SK-N-DZ (cell line): ENCODE results near the gene MYT1.
A peak's percentile ranks its signal among the peaks of the same experiment; 100 is the strongest.

Source experiments
- DNase-seq: peaks from one replicate; pipeline ENCODE4 v3.0.0-alpha.2; 2015; ENCODE audit warnings: low spot score

Gene MYT1

DNA sequence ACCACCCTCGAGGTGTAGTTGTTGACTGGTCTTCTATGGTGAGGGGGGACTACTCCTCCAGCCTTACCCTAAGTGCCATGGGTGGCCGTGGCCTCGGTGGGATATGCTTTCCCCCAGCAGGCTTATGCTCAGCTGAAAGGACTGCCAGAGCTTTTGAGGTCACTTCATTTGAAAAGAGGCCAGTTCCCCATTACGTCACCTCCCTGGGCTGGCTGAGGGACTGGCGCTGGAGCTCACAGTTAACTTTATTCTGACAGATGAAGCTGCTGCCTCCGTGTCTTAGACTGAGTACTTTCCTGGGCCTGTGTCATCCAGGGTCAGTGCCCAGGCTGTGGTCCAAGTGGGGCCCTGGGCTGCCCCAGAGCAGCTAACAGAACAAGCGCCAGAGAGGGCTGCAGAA lies 48.5 kb downstream of the MYT1 start:
- DNase-seq = no peak

DNA sequence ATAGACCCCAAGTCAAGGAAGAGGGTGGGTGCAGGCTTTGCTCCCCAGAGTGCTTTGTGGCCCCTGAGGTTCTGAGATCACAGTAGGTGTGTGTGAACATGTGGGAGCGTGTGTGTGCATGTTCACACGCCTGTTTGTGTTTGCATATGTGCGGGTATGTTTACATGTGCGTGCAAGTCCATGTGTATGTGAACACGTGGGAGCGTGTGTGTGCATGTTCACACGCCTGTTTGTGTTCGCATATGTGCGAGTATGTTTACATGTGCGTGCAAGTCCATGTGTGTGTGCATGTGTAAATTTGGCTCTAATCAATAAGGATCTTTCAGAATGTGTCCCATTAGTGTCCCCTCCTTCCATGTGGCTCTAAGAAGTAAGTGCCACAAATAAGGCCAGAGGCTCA lies 49.9 kb downstream of the MYT1 start:
- no peak for DNase-seq

DNA sequence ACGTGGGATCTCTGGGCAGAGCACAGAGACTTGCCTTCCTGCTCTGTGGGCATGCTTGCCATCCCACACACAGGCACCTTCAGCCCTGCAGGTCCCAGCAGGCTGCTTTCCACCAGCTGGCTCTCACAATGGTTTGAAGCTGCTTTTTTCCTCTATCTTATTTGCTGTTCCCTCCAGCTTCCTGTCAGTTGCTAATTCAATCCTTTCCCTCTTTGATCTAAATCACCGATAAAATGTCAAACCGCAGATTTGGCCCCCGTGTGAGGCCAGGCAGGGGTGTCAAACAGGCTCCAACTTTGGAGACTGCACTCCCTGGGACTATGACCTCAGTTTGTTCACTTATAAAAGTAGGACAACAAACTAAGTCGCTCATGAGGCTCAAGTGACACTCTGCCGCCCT lies 50.7 kb downstream of the MYT1 start:
- DNase-seq = no peak

GRCh38 chr20:64216036-64216435 lies 51.8 kb downstream of the MYT1 start:
- no peak for DNase-seq

DNA sequence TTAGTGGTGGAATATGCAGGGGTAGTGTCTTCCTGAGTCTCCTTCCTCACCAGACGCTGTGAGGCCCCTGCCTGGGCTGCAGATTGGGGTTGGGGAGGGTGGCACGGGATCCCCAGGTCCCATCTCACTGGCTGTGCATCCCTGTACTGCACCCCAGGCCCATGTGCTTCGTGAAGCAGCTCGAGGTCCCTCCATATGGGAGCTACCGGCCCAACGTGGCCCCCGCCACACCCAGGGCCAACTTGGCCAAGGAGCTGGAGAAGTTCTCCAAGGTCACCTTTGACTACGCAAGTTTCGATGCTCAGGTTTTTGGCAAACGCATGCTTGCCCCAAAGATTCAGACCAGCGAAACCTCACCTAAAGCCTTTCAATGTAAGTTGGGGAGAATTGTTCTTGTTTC lies 52.7 kb downstream of the MYT1 start:
- no peak for DNase-seq

DNA sequence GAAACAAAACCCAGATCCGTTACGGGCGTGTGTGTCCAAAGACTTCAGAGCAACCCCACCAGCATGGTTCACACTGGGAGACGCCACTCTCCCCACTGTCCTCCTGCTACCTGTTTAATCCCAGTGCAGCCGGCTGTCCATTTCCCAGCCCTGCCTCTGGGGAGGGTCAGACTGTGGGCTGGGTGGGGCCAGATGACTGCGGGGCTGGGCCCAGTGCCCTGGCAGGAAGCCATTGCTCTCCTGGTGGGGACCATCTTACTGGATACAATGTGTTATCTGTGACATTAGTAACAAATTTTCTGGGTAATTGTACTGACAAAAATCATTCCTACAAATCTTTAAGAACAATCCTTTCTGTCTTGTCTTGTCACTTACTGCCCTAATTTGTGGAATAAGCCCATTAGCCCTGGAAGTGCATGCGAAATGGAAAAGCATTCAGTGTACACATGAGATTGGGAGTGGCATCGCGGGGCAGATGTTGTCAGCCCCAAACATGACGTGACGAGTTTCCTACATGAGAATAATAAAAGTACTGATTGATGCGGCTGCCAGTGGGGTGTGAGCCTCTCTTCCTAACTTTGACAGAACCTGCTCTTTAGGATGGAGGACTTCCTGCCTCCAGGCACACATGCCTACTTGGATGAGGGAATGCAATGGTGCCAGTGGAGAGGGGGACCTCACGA lies 53.4 kb downstream of the MYT1 start:
- no peak for DNase-seq

- DNase-seq = no peak
Measured at GRCh38 chr20:64219202-64219601, 55.0 kb downstream of the MYT1 start.

DNA sequence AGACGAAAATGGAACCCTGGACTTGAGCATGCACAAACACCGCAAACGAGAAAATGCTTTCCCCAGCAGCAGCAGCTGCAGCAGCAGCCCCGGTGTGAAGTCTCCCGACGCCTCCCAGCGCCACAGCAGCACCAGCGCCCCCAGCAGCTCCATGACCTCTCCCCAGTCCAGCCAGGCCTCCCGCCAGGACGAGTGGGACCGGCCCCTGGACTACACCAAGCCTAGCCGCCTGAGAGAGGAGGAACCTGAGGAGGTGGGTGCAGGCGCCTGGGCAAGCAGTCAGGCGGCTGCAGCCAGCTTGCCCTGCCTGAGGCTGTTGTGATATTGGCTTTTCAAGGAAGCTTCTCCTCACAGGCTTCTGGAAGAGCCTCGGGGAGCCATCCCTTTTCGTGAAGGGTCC lies 55.5 kb downstream of the MYT1 start:
- no peak for DNase-seq

- no peak for DNase-seq
Measured at GRCh38 chr20:64220420-64220819, 56.2 kb downstream of the MYT1 start.

DNA sequence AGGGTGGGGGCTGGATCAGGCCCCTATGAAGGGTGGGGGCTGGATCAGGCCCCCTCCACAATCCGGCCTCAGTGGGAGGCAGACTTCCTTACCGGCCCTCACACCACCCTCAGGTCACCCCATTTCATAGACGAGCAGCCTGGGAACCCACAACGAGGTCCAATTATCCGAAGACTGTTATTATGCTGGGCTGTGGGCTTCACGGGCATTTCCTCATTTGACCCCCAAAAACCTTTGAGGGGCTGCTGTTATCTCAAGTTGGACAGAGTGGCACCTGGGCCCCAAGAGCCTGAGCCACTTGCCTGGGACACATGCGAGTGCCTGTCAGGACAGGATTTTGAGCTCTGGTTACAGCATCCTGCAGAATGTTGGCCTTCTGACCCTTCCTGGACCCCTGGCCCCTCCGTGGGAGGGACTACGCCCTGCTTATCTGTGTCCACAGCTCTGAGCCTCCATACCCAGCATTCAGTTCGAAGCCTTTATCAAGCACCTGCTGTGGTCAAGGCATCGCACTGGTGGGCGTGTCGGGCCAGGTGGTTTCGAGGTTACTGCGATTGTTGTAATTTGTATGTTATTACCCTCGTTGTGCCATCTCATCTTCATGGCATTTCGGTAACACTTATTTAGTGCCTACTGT lies 56.8 kb downstream of the MYT1 start:
- DNase-seq = no peak

GRCh38 chr20:64222291-64222735 lies 58.1 kb downstream of the MYT1 start:
- DNase-seq = no peak

GRCh38 chr20:64222851-64223525 lies 58.7 kb downstream of the MYT1 start:
- DNase-seq = no peak

DNA sequence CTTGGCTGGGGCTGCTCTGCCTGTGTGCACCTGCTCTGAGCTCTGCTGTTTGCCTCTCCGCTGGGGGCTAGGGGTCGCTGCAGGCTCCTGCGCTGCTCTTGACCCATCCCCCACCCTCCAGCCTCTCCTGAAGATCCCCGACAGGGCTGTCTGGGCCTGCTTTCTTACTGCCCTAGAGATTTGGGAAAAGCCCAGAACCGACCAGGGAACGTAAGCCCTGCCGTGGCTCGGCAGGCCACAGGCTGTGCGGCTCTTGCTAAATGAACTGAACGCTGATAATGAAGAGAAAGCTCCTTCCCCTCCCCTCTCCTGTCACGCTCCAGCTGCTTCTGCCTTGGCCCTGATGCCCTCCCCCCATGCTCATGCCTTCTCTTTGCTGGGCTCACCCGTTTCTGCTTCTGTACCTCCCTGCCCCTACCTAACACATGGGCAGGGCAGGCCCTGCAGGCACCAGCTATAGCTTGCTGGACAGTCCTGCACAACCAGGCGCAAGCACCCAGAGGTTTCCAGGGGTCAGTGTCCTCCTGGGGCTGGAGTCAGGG lies 59.3 kb downstream of the MYT1 start:
- DNase-seq = peak; percentile 76

DNA sequence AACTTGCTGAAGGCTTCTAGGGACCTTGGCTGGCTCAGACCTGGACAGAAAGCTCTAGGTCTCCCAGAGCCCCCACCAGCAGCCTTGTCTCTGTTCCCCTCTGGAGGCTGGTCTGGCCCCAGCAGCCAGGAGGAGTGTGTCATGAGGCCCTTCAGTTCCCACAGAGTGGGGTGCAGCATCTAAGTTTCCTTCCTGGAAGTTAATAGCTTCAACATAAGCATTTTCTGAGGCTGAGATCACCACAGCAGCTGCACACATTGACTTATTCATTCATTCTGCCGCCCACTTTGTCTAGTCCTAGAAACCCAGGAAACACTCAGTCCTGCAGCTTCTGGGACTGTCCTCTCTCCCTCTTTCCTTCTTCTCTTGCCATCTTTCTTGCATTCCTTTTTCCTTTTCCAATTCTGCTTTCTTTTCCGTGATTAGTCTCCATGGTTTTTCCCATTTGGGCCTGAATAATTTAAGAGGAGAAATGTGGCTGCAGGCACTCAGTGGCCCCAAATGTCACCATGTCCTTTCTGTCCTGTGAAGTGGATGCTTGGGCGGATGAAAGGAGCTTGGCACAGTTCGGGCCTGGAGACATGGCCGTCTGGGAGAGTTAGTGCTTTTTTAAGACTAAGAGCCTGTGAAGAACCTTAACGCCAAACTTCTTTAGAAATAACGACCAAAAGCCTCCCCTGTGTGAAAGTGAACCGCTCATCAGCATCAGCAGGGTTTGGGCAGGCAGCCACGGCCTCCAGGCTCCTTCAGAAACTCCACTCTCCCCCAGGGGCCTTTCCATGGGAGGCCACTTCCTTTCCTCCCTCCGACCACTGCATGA lies 60.3 kb downstream of the MYT1 start:
- DNase-seq = no peak

- DNase-seq = no peak
Measured at GRCh38 chr20:64225171-64225595, 60.9 kb downstream of the MYT1 start.

DNA sequence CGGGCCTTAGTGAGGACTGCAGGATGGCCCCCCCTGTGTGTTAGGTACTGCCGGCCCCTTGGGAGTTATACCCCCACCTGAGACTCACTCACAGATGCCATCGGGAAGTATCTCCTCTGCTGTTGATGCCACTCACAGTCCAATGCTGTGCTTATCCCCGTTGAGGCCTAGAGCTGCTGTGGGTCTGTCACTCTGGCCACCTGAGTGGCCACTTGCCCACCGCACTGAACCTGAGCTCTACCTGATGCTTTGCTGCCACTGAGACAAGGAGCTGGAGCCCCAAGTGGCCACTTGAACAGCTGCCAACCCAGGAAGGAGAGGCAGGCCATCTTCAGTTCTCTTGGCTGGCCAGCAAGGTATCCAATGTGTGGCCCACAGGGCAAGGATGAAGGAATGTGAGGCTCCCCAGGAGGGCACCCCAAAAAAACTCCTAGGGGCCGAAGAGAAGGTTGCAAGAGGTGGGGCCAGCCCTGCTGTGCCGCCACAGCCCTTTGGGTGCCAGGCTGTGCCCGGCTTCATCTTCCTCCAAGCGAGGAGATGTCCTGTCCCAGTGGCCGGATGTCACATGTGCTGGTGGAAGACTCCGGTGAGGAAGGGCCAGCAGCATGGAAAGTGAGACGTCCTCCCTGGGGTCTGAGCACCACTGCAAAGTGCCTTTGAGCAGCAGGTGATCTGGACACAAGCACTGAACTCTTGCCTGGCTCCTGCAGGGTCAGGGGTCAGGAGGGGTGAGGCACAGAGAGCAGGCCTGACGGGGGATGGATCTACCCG lies 61.8 kb downstream of the MYT1 start:
- DNase-seq = no peak

DNA sequence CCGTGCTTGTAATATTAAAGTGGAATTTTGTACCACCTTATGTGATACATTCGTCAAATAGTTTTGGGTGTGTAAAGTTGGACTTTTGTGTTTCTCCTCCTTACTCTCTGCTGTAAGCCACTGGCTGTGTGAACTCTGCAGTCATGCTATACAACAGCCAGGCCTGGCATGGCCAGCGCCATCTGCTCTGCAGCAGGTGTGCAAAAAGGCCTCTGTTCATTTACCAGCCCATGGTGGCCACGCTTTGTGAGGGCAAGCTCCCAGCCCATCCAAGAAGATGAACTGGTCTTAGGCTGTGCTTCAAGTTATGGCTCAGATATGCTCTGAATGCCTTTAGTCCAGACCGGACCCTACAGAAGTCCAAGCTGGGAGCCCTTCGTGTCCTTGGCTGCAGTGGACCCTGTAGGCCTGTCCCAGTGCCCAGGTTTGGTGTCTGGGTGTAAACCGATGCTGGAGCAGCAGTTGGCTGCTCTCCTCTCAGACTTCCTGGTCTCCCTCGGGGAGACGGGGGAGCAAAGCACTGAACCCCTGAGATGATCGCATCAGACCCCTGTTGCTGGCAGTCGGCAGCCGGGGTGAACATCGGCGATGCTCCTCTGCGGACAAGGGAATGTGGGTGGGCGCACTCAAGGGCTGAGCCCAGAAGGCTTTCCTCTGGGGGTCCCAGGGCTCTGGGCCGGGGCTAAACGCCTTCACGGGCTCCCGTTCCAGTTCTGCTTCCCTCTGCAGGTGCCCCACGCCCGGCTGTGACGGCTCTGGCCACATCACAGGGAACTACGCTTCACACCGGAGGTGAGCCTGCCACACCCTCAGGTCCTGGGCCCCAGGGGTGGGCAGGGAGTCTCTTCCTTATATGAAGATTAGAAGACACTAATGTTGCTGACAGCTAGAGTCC lies 62.7 kb downstream of the MYT1 start:
- no peak for DNase-seq

DNA sequence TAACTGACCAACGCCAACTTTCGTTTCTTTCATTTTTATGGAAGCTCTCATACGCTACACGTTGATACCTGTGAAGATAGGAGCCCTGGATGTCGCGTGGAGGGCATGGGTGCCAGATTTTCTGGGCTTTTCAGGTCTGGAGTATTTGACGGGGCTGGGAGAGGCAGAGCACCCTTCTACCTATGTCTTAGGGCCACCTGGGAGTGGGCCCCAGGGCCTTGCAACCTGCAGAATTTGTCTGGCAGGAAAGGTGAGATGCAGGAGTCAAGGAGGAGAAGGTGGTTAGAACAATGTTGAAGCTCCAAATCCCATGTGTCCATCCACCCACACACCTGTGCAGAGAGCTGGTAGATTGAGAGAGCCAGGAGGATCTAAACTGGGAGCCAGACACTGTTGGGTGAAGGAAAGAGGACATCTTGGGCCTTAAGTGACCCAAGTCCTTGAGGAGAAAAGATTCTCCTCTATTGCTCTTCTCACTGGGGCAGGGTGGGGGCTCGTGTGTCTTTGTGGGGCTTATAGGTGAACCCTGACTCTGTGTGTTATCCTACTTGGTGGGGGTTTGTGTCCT lies 63.9 kb downstream of the MYT1 start:
- no peak for DNase-seq

GRCh38 chr20:64228751-64229506 lies 64.7 kb downstream of the MYT1 start:
- no peak for DNase-seq
